ENCODE results near the gene MYH15.
"Not testable (repeated sequence)": the region's sequence is repeated elsewhere in the genome, so short reads cannot be mapped to it uniquely, and the experiment has no call there.

The MYH15 gene

GRCh38 chr3:108381529-108382140 lies 128.8 kb downstream of the MYH15 start:
- no peak for DNase-seq

- DNase-seq = no peak
Measured at GRCh38 chr3:108380128-108380795, 130.1 kb downstream of the MYH15 start.

GRCh38 chr3:108378952-108379342 lies 131.4 kb downstream of the MYH15 start:
- DNase-seq = not testable (repeated sequence)

- no peak for DNase-seq
Measured at GRCh38 chr3:108378153-108378951, 132.0 kb downstream of the MYH15 start.

GRCh38 chr3:108377384-108377783 lies 133.0 kb downstream of the MYH15 start:
- DNase-seq = no peak

GRCh38 chr3:108376026-108376425 lies 134.4 kb downstream of the MYH15 start:
- DNase-seq = no peak

- no peak for DNase-seq
Measured at GRCh38 chr3:108359011-108359410, 151.4 kb downstream of the MYH15 start.

GRCh38 chr3:108357042-108357441 lies 153.4 kb downstream of the MYH15 start:
- no peak for DNase-seq

GRCh38 chr3:108354562-108354961 lies 155.8 kb downstream of the MYH15 start:
- DNase-seq = no peak

- DNase-seq = no peak
Measured at GRCh38 chr3:108352176-108352575, 158.2 kb downstream of the MYH15 start.

GRCh38 chr3:108346301-108347227 lies 163.8 kb downstream of the MYH15 start:
- DNase-seq = no peak

GRCh38 chr3:108345492-108346205 lies 164.7 kb downstream of the MYH15 start:
- DNase-seq = peak; percentile 47

- no peak for DNase-seq
Measured at GRCh38 chr3:108343491-108343890, 166.9 kb downstream of the MYH15 start.

- DNase-seq = no peak
Measured at GRCh38 chr3:108342837-108343486, 167.4 kb downstream of the MYH15 start.

GRCh38 chr3:108341911-108342310 lies 168.5 kb downstream of the MYH15 start:
- no peak for DNase-seq

- no peak for DNase-seq
Measured at GRCh38 chr3:108338901-108339545, 171.4 kb downstream of the MYH15 start.

- DNase-seq = no peak
Measured at GRCh38 chr3:108334701-108335100, 175.7 kb downstream of the MYH15 start.

- DNase-seq = no peak
Measured at GRCh38 chr3:108333961-108334360, 176.4 kb downstream of the MYH15 start.

GRCh38 chr3:108331792-108332191 lies 178.6 kb downstream of the MYH15 start:
- DNase-seq = no peak

Data from NCI-H187 treated with DMSO at 0.1 percent for 48 hours (cell line).